Measurements from ENCODE around the gene CEP170.

Gene CEP170

DNA sequence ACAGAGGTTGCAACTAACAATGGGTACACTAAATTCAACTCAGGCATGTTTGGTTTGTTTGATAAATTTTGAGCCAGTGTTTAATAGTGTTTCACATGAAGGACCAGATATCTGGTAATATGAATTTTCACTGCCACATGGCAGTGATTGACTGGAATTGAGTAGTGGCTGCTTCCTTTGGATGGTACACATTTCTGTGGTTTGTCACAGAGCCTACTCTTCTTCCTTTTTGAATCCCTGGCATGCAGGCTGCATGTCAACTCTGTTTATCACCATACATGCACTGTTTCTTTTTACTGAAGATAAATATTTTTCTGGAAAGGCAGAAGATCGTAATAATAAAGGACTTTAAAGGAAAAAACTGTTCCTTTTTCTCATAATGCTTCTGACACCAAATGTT is 36.2 kb upstream of the CEP170 start:
- DNase-seq (ENCODE audit: low read depth in 2 of 2): peak in 1 of 2 donors; percentile 28
- TF ChIP-seq, protein P1, sequence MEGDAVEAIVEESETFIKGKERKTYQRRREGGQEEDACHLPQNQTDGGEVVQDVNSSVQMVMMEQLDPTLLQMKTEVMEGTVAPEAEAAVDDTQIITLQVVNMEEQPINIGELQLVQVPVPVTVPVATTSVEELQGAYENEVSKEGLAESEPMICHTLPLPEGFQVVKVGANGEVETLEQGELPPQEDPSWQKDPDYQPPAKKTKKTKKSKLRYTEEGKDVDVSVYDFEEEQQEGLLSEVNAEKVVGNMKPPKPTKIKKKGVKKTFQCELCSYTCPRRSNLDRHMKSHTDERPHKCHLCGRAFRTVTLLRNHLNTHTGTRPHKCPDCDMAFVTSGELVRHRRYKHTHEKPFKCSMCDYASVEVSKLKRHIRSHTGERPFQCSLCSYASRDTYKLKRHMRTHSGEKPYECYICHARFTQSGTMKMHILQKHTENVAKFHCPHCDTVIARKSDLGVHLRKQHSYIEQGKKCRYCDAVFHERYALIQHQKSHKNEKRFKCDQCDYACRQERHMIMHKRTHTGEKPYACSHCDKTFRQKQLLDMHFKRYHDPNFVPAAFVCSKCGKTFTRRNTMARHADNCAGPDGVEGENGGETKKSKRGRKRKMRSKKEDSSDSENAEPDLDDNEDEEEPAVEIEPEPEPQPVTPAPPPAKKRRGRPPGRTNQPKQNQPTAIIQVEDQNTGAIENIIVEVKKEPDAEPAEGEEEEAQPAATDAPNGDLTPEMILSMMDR (IDR thresholded peaks at IDR 0.05; ENCODE audit: low read depth, low read length): no peak
- no peak overlapping the region for H3K4me3 ChIP-seq (replicated peaks in 1 of 2; ENCODE audit: low read depth in 2 of 2, low read length in 2 of 2)

DNA sequence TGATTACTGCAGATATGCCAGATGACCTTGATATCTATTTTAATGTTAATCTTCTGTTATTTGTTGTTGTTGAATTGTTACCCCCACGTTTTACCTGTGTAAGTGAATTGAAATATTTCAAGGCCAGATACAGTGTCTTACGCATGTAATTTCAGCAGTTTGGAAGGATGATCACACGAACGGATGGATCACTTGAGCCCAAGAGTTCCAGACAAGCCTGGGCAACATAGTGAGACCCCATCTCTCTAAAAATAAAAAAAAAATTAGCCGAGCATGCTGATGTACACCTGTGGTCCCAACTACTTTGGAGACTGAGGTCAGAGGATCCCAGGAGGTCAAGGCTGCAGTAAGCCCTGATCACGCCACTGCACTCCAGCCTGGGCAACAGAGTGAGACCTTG is 33.0 kb upstream of the CEP170 start:
- no peak for DNase-seq (ENCODE audit: low read depth in 2 of 2)
- no peak overlapping the region for H3K4me3 ChIP-seq (replicated peaks in 1 of 2; ENCODE audit: low read depth in 2 of 2, low read length in 2 of 2)
- TF ChIP-seq, protein P1 (IDR thresholded peaks at IDR 0.05; ENCODE audit: low read depth, low read length): no peak

DNA sequence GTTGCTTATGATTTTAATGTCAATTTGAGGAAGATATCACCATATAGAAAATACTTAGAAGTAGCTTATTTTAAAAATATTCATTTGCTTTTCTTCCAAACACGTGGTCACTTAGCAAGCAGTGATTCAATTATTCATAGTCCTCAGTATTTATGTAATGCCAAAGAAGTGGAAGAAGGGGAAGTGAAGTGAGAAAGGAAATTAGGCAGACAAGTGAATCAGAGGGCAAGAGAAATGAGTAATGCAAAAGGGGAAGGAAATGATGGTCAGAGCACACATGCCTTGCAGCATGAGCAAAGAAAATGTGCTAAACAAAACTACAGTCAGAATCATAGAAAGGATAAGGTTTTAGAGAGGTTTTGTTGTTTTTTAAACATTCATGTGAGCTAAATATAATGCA is 32.6 kb upstream of the CEP170 start:
- H3K4me3 ChIP-seq (replicated peaks in 1 of 2; ENCODE audit: low read depth in 2 of 2, low read length in 2 of 2): no peak overlapping the region
- TF ChIP-seq, protein P1 (IDR thresholded peaks at IDR 0.05; ENCODE audit: low read depth, low read length): no peak
- DNase-seq (ENCODE audit: low read depth in 2 of 2): peak; percentile 86 to 96

DNA sequence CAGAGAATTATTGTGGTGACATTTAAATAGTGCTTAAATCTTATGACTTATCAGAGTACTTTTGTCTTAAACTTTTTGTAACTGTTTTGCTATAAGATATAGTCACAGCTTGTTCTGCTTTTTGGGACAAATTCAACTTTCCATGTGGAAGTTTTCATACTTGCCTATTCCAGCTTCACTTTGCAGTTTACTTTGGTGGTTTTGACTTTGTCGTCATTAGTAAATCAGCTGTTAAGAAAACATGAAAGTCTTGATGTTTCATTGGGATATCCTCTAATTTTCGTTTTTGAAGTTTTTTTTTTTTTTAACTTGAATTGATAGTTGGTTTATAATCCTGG is 32.0 kb upstream of the CEP170 start:
- peak in 1 of 2 donors; percentile 55 for DNase-seq (ENCODE audit: low read depth in 2 of 2)
- TF ChIP-seq, protein P1 (IDR thresholded peaks at IDR 0.05; ENCODE audit: low read depth, low read length): no peak
- no peak overlapping the region for H3K4me3 ChIP-seq (replicated peaks in 1 of 2; ENCODE audit: low read depth in 2 of 2, low read length in 2 of 2)

DNA sequence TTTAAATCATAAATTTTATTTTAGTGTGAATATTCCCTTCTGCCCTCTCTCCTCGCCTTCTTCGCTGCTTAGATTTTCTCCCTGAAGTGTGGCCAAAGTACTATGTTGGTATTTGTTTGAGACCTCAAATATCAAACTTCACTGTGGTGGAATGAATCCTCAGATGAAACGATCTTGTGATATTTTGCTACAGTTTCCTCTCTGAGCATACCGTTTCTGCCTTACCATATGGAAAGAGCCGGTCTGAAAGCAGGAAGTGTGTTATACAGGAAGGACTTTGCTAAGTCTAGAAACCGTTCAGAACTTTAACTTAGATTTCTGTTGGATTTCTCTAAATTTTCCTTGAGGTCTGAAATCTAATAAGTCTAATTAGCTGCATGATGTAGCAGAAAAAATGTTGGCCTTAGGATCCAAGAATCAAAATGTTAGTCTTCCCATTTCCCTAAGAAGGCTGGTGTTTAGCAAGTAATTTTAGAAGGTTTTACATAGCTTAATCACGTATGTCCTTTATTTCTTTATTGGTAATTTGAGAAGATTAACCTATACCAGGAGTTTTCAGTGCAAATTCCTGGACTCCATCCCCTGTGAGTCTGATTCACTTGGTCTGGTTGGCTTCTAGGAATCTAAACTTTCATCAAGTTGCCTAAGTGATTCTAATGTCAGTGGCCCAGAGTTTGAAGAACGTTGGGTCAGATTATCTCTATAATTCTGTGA is 31.5 kb upstream of the CEP170 start:
- no peak overlapping the region for H3K4me3 ChIP-seq (replicated peaks in 1 of 2; ENCODE audit: low read depth in 2 of 2, low read length in 2 of 2)
- TF ChIP-seq, protein P1 (IDR thresholded peaks at IDR 0.05; ENCODE audit: low read depth, low read length): no peak
- peak in 1 of 2 donors; percentile 71 for DNase-seq (ENCODE audit: low read depth in 2 of 2)

DNA sequence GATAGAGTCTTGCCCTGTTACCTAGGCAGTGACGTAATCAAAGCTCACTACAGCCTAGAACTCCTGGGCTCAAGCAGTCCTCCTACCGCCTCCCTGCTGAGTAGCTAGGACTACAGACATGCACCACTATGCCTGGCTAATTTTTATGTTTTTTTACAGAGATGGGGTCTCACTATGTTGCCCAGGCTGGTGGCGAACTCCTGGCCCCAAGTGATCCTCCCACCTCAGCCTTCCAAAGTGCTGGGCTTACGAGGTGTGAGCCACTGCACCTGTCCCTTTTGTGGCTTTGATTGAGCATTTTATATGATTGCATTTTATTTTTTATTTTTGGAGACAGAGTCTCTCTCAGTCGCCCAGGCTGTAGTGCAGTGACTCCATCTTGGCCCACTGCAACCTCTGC is 26.6 kb upstream of the CEP170 start:
- TF ChIP-seq, protein P1 (IDR thresholded peaks at IDR 0.05; ENCODE audit: low read depth, low read length): no peak
- no peak for DNase-seq (ENCODE audit: low read depth in 2 of 2)
- H3K4me3 ChIP-seq (replicated peaks in 1 of 2; ENCODE audit: low read depth in 2 of 2, low read length in 2 of 2): no peak overlapping the region

All from cardiac fibroblast (primary cell).